Stimulated activated CD8-positive, alpha-beta memory T cell treated with anti-CD3 and anti-CD28 coated beads, Interleukin-7, amount 100 ng/mL, for 1 hour (primary cell): ENCODE measurements around the gene PIK3CB.
"Not testable (repeated sequence)": the region's sequence is repeated elsewhere in the genome, so short reads cannot be mapped to it uniquely, and the experiment has no call there.

Experiments
- DNase-seq, 2 donors: peaks; one replicate each; pipeline ENCODE4 v3.0.0-alpha.2; 2020; ENCODE audit warnings: low read depth in 2 of 2

The PIK3CB gene

DNA sequence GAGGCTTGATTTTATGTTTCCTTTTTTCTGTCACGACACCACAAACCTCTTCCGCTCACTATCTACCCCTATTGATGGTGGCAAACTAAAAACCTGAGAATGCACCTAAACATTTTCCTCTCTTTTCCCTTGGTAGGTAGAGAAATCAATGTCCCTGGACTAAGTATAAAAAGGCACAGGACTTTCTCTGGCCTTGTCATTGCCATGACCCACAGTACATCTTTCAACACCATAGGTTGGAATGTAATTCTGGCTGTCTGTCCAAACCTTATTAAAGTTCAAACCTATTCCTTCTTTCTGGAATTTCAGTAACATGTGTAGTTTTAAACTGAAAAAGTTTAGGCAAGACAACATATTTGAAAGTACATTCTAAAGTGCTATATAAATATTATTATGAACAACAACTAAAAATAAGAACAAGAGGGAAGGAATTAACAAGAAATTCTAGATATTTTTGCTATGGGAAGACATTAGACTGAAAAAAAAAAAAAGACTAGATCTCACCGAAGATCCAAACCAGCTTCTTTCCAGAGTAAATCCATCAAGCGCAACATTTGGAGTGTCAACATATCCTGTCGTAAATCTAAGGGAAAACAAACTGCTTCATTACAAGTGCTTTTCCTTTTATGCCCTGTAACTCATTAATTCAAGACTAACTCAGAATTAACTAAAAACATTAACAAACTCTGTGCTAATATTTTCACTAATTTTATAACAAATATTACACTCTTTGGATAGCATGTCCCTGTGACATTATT, 153.1 kb downstream of the PIK3CB start:
- DNase-seq, result no peak

DNA sequence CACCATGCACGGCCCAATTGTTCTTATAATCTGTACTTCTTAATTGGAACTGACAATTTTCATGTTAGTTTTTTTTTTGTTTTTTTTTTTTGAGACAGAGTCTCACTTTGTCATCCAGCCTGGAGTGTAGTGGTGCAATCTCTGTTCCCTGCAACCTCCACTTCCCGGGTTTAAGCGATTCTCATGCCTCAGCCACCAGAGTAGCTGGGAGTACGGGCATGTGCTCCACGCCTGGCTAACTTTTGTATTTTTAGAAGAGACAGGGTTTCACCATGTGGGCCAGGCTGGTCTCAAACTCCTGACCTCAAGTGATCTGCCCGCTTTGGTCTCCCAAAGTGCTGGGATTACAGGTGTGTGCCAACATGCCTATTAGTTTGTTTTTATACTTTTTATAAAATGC, 153.8 kb downstream of the PIK3CB start:
- DNase-seq, result not testable (repeated sequence)

DNA sequence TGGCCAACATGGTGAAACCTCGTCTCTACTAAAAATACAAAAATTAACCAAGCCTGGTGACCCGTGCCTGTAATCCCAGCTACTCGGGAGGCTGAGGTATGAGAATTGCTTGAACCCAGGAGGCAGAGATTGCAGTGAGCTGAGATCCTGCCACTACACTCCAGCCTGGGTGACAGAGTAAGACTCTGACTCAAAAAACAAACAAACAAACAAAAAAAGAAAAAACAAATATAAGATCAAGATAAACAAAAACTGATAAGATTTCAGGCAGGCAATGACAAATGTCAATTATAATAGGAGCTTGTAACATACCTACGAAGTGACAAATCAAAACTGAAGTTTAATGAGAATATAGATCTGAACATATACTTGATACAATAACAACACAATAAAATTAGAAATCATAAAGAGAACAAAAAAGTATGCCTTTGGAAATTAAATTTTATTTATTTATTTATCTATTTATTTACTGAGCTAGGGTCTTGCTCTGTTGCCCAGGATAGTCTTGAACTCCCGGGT, 155.8 kb downstream of the PIK3CB start:
- DNase-seq, result no peak

DNA sequence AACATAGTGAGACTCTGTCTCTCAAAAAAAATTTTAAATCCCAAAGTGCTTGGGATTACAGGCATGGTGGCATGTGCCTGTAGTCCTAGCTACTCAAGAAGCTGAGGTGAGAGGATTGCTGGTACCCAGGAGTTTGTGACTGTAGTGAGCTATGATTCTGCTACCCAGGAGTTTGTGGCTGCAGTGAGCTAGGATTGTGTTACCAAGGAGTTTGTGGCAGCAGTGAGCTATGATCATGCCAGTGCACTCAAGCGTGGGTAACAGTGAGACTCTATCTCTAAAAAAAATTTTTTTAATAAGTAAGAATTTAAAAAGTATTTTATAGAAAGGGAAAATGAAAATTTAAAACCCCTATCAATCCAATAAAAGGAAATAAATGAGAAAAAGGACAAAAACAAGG, 156.6 kb downstream of the PIK3CB start:
- DNase-seq, result no peak

DNA sequence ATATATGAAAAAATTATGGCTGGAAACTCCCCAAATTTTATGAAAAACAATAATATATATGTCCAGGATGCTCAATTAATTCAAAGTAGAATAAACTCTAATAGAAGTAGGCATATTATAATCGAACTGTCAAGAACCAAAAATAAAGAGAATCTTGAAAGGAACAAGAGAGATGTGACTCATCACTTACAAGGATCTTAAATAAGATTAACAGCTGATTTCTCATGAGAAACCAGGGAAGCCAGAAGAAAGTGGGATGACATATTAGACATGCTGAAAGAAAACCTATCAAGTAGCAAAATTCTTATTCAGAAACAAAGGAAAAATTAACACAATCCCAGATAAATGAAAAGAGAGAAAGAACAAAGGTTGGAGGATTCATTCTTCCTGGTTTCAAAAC, 159.3 kb downstream of the PIK3CB start:
- DNase-seq, result no peak

DNA sequence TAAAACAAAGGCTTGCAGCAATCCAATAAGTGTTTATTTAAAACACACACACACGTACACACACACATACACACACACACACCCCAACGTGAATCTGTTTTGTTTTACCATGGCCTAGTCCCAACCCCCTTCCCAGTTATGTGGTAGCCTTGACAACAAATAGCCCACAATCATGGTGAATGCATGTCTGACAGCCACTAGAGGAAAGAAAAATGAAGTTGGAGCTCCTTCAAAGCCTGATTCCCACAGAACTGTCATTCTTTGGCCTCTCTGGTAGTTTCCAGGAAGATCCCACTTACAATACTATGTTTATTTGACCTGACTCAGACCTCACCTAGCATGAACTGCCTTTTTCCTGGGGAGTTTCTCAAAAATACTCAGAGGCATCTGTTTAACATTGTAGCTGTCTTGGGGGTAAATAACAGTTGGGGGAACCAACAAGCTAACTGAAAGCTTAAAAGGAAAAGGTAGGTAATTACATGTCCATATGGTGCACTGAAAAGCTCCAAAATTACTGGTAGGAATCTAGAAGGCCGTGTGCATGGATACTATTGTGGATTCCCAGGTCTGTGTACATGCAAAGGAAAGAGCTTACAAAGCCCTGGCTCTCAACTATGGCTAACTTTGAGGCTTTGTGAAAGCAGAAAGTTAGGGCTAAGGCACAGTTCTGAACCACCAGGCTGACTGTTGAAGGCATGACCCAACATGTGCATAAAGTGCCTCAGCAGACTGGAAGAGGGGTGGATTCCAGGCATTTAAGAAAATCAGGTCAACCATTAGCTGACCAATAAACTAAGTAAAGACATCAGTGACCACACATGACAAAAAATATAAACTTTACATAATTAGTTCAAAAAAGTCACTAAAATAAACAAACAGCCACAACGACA, 160.8 kb downstream of the PIK3CB start:
- no peak for DNase-seq

DNA sequence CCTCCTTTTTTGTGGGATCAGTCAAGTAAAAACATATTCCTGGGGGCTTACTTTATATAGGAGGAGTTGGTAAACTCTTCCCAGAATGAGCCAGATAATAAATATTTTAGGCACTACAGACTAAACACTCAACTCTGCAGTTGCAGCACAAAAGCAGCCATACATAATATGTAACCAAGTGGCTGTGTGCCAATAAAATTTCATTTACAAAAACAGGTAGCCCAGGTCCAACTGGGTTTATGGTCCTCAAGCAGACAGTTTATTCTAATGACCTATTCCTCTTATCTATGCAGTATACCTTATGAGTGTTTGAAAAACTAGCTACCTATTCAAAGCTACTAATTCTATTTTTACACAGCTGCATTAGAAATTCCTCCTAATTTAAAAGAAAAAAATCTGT, 164.3 kb downstream of the PIK3CB start:
- no peak for DNase-seq

DNA sequence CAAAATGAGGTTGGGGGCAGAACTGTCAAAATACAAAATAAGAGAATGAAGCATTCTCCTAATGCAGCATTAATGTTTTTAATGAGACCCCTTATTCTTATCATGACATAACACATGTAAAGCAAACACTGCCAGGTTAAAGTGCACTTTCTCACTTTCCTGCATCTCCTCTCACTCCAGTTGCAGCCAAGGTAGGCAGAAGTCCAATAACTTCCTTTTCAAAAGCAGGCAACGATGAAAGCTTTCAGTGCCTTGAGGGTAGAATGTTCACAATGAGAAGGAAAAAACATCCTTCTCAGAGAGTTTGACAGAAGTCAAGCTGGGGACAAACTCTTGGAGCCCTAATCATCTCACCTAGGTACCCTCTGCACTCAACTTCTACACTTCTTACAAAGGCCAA, 166.6 kb downstream of the PIK3CB start:
- no peak for DNase-seq

DNA sequence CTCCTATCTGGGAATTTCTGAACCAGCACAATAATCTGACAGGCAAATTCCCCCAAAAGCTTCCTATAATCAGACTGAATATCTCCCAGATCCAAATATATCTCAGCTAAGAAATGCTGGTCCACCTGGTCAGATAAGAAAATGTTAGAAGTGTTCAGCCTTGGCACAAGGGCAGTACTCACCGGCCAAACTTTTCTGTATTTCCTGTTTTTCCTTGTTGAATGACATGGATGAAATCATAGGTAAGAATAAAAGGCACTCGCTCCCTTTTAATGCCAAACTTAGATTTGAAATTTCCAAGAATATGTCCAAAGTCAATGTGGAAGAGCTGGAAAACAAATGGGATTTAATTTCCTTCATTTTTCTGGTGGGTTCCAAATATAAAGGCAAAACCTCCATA, 177.2 kb downstream of the PIK3CB start:
- no peak for DNase-seq

DNA sequence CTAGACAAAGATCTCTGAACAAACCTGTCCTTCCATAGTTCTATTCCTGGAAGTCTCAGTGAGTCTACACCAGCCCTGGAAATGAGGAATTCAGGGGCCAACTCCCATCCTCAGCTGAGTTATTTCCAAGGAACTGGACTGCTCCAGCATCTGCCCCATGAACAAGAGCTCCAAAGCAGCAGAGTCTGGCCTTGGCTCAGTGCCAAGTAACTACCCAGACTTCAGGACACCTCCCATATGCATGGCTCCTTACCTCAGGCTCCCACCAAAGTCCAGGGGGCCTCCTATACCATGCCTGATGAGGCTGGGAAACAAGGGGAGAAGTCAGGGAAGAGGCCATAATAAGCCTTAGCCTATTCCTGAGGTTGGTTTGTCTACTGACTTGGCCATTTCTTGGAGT, 181.2 kb downstream of the PIK3CB start:
- no peak for DNase-seq

DNA sequence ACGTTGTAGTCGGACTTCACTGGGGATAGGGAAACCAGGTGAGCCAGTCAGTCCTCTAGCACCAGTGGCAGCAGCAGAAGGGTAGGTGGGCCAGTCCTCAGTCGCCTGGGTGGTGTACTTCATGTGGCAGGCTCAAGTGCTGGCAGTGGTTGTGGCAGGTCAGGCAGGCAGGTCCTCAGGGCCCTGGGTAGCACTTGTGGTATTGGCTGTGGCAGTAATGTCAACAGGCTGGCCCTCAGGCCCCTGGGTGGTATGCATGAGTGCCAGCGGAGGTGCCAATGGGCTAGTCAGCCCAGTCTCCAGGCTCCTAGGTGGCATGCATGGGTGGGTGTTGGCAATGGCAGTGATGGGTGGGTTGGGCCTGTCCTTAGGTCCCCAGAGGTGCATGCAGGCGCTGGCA, 185.6 kb downstream of the PIK3CB start:
- DNase-seq, result no peak

DNA sequence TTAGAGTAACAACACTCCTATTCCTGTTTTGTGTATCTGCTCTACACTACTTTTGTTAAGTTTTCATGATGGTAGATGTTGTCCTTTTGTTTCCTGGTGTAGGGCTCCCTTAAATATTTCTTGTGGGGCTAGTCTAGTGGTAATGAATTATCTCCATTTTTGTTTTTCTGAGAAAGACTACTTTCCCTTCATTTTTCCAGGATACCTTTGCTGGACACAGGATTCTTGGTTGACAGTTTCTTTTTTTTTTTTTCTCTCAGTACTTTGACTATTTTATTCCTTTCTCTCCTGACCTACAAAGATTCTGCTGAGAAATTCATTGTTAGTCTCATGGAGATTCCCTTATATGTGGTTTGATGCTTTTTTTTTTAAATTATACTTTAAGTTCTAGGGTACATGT, 188.2 kb downstream of the PIK3CB start:
- no peak for DNase-seq

DNA sequence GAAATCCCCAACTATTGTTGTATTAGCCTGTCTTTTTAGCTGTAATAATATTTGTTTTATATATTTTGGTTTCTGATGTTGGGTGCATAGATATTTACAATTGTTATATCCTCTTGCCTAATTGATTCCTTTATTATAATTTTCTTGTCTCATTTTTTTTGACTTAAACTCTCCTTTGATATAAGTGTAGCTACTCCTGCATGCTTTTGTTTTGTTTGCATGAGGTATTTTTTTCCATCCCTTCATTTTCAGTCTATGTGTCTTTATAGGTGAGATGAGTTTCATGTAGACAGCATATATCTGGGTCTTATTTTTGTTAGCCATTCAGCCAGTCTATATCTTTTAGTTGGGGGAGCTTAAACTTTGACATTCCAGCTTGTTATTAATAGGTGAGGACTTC, 188.7 kb downstream of the PIK3CB start:
- no peak for DNase-seq

DNA sequence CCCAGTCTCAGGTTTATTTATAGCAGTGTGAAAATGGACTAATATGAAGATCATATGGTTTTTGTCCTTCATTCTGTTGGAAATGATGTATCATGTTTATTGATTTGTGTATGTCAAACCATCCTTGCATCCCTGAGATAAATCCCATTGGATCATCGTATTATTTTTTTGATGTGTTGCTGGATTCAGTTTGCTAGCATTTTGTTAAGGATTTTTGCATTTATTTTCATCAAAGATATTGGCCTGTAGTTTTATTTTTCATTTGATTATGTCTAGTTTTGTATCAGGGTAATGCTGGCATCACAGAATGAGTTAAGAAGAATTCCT, 191.8 kb downstream of the PIK3CB start:
- DNase-seq, result no peak

DNA sequence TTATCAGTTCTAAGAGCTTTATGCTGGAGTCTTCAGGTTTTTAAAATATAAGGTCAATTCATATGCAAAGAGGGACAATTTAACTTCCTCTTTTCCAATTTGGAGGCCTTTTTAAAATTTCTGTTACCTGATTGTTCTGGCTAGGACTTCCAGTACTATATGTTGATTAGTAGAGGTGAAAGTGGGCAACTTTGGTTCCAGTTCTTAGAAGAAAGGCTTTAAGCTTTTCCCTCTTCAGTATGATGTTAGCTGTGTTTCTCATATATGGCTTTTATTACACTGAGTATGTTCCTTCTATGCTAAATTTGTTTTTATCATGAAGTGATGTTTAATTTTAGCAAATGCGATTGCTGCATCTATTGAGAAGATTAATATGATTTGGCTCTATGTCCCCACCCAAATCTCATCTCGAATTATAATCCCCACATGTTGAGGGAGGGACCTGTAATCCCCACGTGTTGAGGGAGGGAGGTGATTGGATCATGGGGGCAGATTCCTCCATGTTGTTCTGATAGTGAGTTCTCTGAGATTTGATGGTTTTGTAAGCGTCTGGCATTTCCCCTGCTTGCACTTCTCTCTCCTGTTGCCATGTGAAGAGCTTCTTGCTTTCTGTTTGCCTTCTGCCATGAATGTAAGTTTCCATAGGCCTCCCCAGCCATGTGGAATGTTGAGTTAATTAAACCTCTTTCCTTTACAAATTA, 192.4 kb downstream of the PIK3CB start:
- no peak for DNase-seq

DNA sequence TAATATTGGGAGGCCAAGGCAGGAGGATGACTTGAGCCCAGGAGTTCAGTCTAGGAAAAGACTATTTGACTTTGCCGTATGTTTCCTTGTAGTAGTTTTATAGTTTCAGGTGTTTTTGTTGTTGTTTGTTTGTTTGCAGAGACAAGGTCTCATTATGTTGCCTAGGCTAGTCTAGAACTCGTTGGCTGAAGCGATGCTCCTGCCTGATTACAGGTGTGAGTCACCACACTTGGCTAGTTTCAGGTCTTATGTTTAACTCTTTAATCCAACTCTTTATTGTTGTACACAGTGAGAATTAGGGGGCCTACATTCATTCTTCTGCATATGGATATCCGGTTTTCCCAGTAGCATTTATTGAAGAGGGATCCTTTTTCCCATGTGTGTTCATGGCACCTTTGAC, 194.2 kb downstream of the PIK3CB start:
- no peak for DNase-seq

DNA sequence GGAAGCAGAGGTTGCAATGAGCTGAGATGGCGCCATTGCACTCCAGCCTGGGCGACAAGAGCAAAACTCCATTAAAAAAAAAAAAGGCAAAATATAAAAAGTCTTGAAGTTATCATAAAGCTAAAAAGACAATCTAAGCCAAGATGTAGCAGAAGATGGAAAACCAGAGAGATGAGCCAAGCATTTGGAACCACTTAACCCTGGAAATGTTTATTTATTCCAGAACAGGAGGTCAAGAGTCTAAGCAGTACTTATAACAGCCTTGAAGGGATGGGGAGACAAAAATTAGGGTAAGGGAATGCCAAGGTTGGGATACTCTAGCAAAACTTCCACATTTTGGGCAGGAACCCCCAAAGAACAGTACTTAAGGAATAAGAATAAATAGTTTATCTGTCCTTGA, 196.1 kb downstream of the PIK3CB start:
- no peak for DNase-seq

DNA sequence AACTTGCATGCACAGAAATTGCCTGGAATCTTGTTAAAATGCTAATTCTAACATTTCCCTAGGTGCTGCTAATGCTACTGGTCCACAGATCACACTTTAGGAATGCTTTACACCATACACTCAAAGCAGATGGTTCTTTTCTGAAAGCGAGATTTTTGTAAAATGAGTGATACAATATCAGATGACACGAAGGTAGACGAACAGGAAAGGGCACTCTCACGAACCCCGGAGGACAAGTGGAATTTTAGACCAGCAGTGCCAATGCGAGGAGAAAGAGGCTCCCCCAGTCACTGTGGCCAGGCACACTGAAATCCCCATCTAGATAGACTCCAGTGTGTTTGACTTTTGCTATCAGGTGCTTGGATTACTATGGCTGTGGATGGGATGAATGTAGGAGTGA, 205.2 kb downstream of the PIK3CB start:
- no peak for DNase-seq

DNA sequence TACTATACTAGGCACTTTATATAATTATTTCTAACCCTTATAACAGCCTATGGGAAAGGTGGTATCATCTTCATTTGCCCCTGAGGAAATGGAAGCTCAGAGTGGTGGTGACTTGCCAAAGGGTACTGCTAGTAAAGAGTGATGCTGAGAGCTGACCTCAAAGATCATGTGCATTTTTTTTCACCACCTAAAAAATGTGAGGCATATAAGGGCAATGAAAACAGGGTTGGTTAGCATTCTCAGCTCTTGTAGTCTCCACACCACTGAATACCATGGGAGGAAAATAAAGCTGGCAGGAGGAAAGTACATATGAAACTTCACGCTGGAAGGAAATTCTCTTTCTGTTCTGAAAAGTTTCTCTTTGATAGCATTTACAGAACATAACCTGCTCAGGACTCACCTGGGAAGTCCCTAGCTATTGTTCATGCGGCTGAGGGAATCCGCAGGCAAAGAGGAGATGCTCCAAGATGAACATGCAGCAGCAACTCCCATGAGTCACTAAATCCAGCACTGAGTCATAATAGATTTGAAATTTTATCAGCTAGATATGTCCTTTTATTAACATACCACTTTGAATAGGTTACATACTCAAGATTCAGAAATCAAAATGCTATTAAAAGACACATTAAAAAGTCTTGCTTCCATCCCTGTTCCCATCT, 208.9 kb downstream of the PIK3CB start:
- DNase-seq, result no peak

DNA sequence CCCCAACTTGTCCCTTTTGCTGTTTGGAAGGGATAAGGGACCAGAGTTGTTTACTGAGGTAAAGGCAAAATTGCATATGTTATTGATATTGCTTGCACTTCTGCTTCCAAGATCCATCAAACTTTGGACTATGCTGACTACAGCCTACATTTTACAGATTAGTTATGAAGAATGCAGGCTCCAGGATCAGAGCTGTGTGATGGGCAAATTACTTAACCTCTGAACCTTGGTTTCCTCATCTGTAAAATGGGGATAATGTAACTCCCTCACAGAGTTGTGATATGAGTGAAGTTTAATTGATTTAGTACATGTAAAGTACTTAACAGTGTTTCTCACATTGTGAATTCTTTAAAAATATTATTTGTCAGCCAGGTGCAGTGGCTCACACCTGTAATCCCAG, 210.2 kb downstream of the PIK3CB start:
- no peak for DNase-seq

DNA sequence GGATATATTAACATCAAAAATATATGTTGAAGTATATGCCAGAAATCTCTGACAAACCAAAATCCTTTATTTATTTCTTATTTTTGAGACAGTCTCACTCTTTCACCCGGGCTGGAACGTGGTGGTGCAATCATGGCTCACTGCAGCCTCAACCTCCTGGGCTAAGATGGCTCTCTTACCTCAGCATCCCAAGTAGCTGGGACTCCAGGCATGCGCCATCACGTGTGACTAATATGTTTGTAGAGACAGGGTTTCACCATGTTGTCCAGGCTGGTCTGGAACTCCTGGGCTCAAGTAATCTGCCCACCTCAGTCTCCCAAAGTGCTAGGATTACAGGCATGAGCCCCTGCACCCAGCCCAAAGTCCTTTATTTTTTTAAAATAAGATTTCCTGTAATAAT, 214.3 kb downstream of the PIK3CB start:
- no peak for DNase-seq

DNA sequence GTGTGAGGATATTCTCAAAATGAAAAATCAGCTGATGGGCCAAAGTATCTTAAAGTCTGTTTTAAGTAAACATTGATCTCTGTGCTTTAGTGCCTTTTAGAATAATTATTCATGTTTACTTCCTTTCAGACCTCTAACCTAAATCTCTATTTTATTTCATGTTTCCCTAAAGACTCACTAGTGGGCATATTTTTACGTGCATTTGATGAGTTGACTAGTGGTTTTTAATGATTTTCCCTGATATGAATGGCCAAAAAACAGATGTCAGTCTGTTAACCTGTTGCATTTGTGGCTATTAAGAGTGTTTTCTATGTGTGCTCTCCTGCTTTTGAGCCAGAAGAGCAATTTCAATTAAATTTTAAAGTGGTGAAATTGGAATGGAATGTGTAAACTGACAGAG, 219.3 kb downstream of the PIK3CB start:
- no peak for DNase-seq
